Stimulated activated CD8-positive, alpha-beta memory T cell treated with anti-CD3 and anti-CD28 coated beads, Interleukin-15, amount 100 ng/mL, for 1 hour (primary cell): ENCODE measurements around the gene ATP1A2.
"Not testable (repeated sequence)": the region's sequence is repeated elsewhere in the genome, so short reads cannot be mapped to it uniquely, and the experiment has no call there.

Source experiments
- DNase-seq: peaks from one replicate; pipeline ENCODE4 v3.0.0-alpha.2; 2020; ENCODE audit warnings: low read depth

Gene ATP1A2

GRCh38 chr1:160101037-160101716 is 14.4 kb upstream of the ATP1A2 start:
- DNase-seq, result peak; percentile 32

- no peak for DNase-seq
These were observed 13.6 kb upstream of the ATP1A2 start for GRCh38 chr1:160101717-160102522.

- DNase-seq, result no peak
These were observed 11.7 kb upstream of the ATP1A2 start for GRCh38 chr1:160103658-160104408.

GRCh38 chr1:160104486-160104885 is 11.1 kb upstream of the ATP1A2 start:
- no peak for DNase-seq

- DNase-seq, result no peak
These were observed 10.4 kb upstream of the ATP1A2 start for GRCh38 chr1:160105155-160105554.

GRCh38 chr1:160107512-160107911 is 8.0 kb upstream of the ATP1A2 start:
- no peak for DNase-seq

- DNase-seq, result no peak
These were observed 6.5 kb upstream of the ATP1A2 start for GRCh38 chr1:160108888-160109662.

GRCh38 chr1:160109686-160110085 is 5.9 kb upstream of the ATP1A2 start:
- DNase-seq, result no peak

- not testable (repeated sequence) for DNase-seq
These were observed 4.1 kb upstream of the ATP1A2 start for GRCh38 chr1:160111462-160111861.

GRCh38 chr1:160112357-160112756 is 3.2 kb upstream of the ATP1A2 start:
- DNase-seq, result no peak

- no peak for DNase-seq
These were observed 2.2 kb upstream of the ATP1A2 start for GRCh38 chr1:160113407-160113806.

GRCh38 chr1:160114085-160114484 is 1.5 kb upstream of the ATP1A2 start:
- DNase-seq, result no peak

- no peak for DNase-seq
These were observed 956 bp downstream of the ATP1A2 start for GRCh38 chr1:160116283-160117147.

GRCh38 chr1:160117300-160117699 is 1.7 kb downstream of the ATP1A2 start:
- DNase-seq, result no peak

GRCh38 chr1:160117709-160118183 is 2.2 kb downstream of the ATP1A2 start:
- DNase-seq, result no peak

- no peak for DNase-seq
These were observed 3.4 kb downstream of the ATP1A2 start for GRCh38 chr1:160118928-160119327.

- no peak for DNase-seq
These were observed 5.2 kb downstream of the ATP1A2 start for GRCh38 chr1:160120797-160121196.

GRCh38 chr1:160121388-160121787 is 5.8 kb downstream of the ATP1A2 start:
- DNase-seq, result no peak

GRCh38 chr1:160122978-160123495 is 7.5 kb downstream of the ATP1A2 start:
- no peak for DNase-seq

- no peak for DNase-seq
These were observed 8.2 kb downstream of the ATP1A2 start for GRCh38 chr1:160123726-160124125.
